Activated naive CD8-positive, alpha-beta T cell treated with anti-CD3 and anti-CD28 coated beads for 36 hours (primary cell): Measurements from ENCODE around the gene NR2C2. TPM values are rescaled to one million over a fixed set of nuclear protein-coding genes. Genes with fewer than 3 reads are reported as not detected.

Source experiments
- DNase-seq: peaks from one replicate; pipeline ENCODE4 v3.0.0; 2021
- H3K27ac Mint-ChIP-seq: one replicate; pipeline ENCODE4 v1.8.0; 2022; ENCODE audit warnings: mild to moderate bottlenecking, moderate library complexity, mixed read lengths
- H3K27me3 Mint-ChIP-seq: one replicate; pipeline ENCODE4 v1.8.0; 2022; ENCODE audit warnings: mild to moderate bottlenecking, mixed read lengths
- H3K36me3 Mint-ChIP-seq: one replicate; pipeline ENCODE4 v1.8.0; 2021; ENCODE audit warnings: mild to moderate bottlenecking, mixed read lengths
- H3K4me1 Mint-ChIP-seq: one replicate; pipeline ENCODE4 v1.8.0; 2021; ENCODE audit warnings: mixed read lengths
- H3K4me3 Mint-ChIP-seq: one replicate; pipeline ENCODE4 v1.8.0; 2022; ENCODE audit warnings: mild to moderate bottlenecking, moderate library complexity, mixed read lengths
- H3K9me3 Mint-ChIP-seq: one replicate; pipeline ENCODE4 v1.8.0; 2022; ENCODE audit warnings: mixed read lengths
- total RNA-seq, 2 experiments: library from RNA; stranded (reverse); gene quantifications; one replicate each; pipeline ENCODE4 v1.2.3, GENCODE V29; 2021

Gene NR2C2
- total RNA-seq, 2 experiments from 2014 or later: 39.1 to 43.1 TPM

DNA sequence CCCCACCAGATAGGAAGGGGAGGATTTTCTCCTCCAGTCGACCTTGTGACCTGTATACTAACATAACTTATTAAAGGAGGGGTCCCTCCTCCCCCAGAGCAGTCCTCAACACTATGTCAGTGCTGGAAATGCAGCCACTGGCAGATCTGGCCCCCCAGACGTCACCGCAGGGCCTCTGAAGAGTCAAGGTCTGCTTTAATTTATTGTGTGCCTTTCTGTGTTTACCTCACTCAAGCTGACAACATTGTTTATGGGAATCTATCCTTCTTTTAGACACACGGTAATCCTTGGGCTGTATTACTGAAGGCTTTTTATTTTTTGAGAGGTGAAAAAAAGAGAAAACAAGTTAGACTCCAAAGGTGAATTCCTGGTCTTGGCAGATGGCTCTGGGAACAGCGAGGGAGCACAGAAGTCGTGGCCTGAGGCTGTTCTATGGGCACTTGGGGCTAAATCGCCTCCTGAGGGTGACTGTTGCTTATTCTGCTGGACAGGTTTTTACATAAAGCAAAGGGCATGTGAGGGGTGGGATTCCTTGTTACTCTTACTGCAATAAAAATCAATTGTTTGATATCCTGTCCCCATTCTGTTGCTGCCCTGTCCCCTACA is 13.5 kb upstream of the NR2C2 start:
- Mint-ChIP-seq H3K27ac (no peak overlapping the region), H3K4me3 (no peak overlapping the region), H3K9me3 (no peaks in the 10 kb centered on the region), H3K36me3 (no peaks in the 10 kb centered on the region), H3K27me3 (no peaks in the 10 kb centered on the region), H3K4me1 (no peaks in the 10 kb centered on the region)
- no peak for DNase-seq

DNA sequence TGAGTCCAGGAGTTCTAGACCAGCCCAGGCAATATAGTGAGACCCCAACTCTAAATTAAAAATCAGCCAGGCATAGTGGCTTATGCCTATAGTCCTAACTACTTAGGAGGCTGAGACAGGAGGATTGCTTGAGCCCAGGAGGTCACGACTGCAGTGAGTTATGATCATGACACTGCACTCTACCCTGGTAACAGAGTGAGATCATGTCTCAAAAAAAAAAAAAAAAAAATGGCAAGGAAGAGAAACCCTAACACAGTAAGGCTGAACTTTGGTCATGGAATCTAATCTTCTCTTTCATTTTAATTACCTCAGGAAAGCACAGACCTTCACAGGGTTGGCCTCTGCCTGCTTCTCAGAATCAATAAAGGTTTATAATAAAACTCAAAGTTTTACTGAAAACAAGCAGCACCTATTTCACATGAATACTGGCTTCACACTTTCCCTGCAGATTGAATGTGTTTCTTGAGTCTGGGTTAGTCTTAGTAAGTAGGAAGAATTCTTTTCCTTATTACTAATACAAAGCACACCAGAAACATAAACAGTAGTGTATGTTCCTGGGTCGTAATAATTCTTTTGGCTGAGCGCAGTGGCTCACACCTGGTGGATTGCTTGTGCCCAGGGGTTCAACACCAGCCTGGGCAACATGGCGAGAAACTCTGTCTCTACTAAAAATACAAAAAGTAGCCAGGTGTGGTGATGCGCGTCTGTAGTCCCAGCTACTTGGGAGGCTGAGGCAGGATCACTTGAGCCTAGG is 11.6 kb upstream of the NR2C2 start:
- Mint-ChIP-seq H3K4me1 (peaks cover 1% of the 10 kb centered on the region), H3K9me3 (no peaks in the 10 kb centered on the region), H3K4me3 (no peak overlapping the region), H3K27ac (no peak overlapping the region), H3K27me3 (no peaks in the 10 kb centered on the region), H3K36me3 (no peaks in the 10 kb centered on the region)
- no peak for DNase-seq

DNA sequence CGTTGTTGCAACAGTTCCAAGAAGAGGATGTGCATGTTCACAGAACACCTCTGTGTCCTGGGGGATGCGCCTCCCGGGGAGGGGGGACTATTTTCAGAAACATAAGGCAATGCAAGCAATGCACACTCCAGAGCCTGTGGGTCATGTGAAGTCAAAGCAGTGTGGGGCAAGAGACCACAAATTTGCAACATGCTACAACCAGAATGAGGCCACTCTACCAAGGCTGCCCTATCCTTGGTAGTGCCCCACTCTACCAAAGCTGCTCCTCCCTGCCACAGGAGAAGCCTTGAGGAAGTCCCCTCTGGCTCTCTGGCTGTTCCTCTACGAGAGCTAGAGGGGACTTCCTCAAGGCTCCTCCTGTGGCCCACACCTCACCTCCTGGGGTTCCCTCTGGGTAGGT is 8.4 kb upstream of the NR2C2 start:
- Mint-ChIP-seq H3K27me3 (no peaks in the 10 kb centered on the region), H3K4me1 (peaks cover 11% of the 10 kb centered on the region), H3K4me3 (no peak overlapping the region), H3K27ac (no peak overlapping the region), H3K36me3 (peaks cover 9% of the 10 kb centered on the region), H3K9me3 (no peaks in the 10 kb centered on the region)
- no peak for DNase-seq

DNA sequence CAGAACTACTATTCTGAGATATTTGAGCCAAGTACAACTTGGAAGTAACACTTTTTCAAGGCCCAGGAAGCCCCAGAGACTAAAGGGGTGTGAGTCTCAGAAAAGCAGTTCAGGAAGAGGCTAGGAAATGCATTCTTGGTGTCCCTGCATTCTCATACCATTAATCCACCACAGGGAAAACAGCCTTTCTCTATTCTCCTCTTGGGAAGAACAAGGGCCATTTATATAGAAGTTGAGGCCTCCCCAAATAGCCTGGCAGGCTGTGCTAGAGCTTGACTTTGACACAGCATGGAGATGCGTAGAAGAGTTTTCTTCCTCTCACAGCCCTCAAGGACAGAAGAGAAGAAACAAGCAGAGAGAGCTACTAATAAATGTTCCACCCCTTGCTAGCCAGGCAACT is 5.5 kb upstream of the NR2C2 start:
- peaks cover 29% of the 10 kb centered on the region for H3K36me3 Mint-ChIP-seq
- H3K27me3 Mint-ChIP-seq: no peaks in the 10 kb centered on the region
- H3K4me3 Mint-ChIP-seq: no peak overlapping the region
- no peaks in the 10 kb centered on the region for H3K9me3 Mint-ChIP-seq
- DNase-seq: no peak
- peaks cover 22% of the 10 kb centered on the region for H3K4me1 Mint-ChIP-seq
- no peak overlapping the region for H3K27ac Mint-ChIP-seq

DNA sequence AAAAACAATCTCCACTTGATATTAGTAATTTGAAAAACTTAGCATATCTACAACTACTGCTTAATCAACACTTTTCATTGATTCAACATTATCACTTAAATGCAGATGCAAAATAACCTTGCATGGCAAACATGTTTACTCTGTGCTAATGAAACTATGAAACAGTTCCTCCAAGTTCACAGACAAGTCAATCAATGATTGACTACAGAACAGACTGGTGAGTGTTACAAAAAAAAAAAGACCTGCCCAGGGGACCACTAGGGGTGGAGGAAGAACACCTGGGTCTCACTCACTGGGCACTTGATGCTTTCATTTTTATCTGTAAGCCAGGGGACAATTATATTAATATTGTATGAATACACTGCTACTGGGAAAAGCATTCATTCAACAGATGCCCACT is 4.3 kb upstream of the NR2C2 start:
- no peaks in the 10 kb centered on the region for H3K27me3 Mint-ChIP-seq
- H3K4me3 Mint-ChIP-seq: no peak overlapping the region

DNA sequence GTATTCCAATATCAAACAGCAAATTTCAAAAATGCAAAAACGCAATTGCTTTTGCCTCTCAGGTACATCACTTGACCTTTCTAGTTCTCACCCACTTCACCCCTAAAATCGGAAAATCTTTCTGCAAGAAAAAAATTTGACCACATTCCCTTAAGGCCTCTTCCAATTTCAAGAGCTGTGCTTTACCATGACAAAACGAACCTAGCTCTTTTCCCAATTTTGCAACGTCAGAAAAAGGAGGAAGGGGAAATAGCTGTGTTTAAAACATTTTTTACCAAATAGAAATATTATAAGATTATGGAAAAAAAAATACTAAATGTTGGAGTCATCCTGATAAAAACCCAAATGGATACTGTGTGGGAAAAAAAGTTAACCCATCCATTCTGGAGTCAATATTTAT is 1.1 kb upstream of the NR2C2 start:
- peaks cover 37% of the 10 kb centered on the region for H3K4me1 Mint-ChIP-seq
- no peaks in the 10 kb centered on the region for H3K9me3 Mint-ChIP-seq
- peaks cover 43% of the 10 kb centered on the region for H3K36me3 Mint-ChIP-seq

More for the DNA sequence above, 4.3 kb upstream of the NR2C2 start:
- H3K4me1 Mint-ChIP-seq: peaks cover 22% of the 10 kb centered on the region
- peaks cover 31% of the 10 kb centered on the region for H3K36me3 Mint-ChIP-seq
- DNase-seq: no peak
- H3K9me3 Mint-ChIP-seq: no peaks in the 10 kb centered on the region
- no peak overlapping the region for H3K27ac Mint-ChIP-seq

DNA sequence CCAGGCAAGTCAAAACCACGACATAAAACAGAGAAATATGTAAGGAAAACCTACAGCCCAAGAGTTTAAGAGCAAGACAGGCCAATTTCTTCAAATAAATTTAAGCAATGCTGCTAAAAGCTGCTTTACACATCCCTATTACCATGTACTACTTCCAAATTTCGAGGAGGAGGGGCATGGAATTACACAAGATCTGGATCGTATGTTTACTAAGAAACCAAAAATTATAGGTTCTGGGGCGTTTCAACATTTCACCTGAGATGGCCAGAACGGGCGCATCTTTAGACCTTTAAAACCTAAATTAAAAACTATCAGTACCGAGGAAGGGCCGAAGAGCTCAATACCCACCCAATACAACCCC is 664 bp upstream of the NR2C2 start:
- H3K9me3 Mint-ChIP-seq: no peaks in the 10 kb centered on the region
- no peaks in the 10 kb centered on the region for H3K27me3 Mint-ChIP-seq
- peak overlapping the region; percentile 95 for H3K4me3 Mint-ChIP-seq
- DNase-seq: no peak
- peaks cover 44% of the 10 kb centered on the region for H3K36me3 Mint-ChIP-seq
- H3K4me1 Mint-ChIP-seq: peaks cover 35% of the 10 kb centered on the region
- peak overlapping the region; percentile 91 for H3K27ac Mint-ChIP-seq

More for the DNA sequence above, 1.1 kb upstream of the NR2C2 start:
- Mint-ChIP-seq H3K27ac (peak overlapping the region; percentile 91), H3K27me3 (no peaks in the 10 kb centered on the region), H3K4me3 (peak overlapping the region; percentile 95)
- DNase-seq: no peak

DNA sequence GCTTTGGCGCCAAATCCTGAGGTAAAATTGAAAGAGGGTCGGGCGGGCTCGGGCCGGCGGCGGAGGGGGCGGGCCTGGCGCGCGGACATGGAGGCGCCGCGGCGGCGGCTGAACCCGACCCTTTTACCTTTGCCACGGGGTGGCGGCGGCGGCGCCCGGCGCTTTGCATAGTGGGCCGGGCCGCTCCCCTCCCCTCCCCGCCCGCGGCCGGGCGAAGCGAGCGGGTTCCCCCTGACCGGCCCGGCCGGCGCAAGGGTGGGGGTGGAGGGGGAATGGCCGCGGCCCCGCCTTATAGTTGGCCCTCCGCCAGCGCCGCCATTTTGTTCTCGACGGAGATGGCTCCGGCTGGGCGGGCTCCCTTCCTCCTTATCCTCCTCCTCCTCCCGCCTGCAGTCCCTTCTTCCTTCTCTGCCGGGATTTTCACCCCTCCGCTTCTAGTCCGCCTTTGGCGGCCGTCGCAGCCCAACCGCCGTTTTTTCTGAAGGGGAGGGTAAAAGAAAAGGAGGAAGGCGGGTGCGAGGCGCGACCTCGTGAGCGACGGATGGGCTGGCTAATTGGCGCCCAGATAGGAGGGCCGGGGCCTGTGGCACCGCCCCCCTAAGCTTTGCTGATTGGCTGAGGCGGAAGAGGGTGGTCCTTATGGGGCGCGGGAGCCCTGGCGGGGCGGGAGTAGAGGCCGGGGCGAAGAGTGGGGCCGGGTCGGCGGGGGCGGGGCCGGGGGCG is 664 bp downstream of the NR2C2 start:
- Mint-ChIP-seq H3K36me3 (peaks cover 43% of the 10 kb centered on the region), H3K4me3 (peak overlapping the region; percentile 99), H3K27ac (peak overlapping the region; percentile 100), H3K4me1 (peaks cover 39% of the 10 kb centered on the region), H3K9me3 (no peaks in the 10 kb centered on the region), H3K27me3 (no peaks in the 10 kb centered on the region)
- DNase-seq: peak; percentile 96

DNA sequence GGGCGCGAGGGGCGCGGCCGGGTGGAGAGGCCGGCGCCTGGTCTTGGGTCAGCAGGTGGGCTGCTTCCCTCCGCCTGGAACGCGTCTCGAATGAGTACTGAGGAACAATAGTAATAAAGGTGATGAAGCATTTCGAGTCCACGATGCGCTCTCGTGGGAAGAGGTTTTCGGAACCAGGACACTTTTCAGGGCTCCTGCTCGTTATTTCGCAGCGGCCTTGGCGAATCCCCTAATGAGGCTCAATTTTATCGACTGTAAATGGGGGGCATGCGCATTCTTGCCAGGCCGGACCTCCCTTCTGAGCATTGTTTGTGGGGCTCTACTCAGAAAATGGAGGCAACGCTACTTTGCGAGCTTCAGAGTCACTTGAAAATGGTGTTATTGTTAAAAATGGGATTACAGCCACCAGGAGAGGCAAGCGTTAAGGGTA is 1.2 kb downstream of the NR2C2 start:
- peak overlapping the region; percentile 99 for H3K4me3 Mint-ChIP-seq
- no peaks in the 10 kb centered on the region for H3K27me3 Mint-ChIP-seq
- H3K36me3 Mint-ChIP-seq: peaks cover 39% of the 10 kb centered on the region

DNA sequence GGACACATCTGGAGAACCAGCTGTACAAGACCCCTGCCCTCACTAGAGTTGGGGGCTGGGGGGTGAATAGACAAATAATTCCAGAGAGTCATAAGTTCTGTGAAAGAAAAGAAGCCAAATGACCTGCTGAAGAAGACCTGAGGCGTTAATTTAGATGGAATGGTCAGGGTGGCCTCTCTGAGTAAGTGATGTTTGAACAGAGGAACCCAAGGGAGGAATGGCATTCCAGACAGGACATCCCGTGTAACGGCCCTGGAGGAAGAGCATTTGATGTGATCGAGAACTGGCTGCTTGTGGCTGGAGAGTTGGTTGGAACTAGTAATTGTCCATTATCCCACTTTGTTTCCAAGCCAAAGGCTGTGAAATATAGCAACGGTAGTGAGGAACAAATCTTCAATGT is 1.7 kb downstream of the NR2C2 start:
- peak overlapping the region; percentile 99 for H3K4me3 Mint-ChIP-seq
- H3K4me1 Mint-ChIP-seq: peaks cover 34% of the 10 kb centered on the region
- no peak for DNase-seq
- H3K27me3 Mint-ChIP-seq: no peaks in the 10 kb centered on the region
- no peaks in the 10 kb centered on the region for H3K9me3 Mint-ChIP-seq
- peak overlapping the region; percentile 100 for H3K27ac Mint-ChIP-seq
- peaks cover 40% of the 10 kb centered on the region for H3K36me3 Mint-ChIP-seq

More for the DNA sequence above, 1.2 kb downstream of the NR2C2 start:
- no peak for DNase-seq
- peak overlapping the region; percentile 100 for H3K27ac Mint-ChIP-seq
- H3K9me3 Mint-ChIP-seq: no peaks in the 10 kb centered on the region
- peaks cover 38% of the 10 kb centered on the region for H3K4me1 Mint-ChIP-seq

DNA sequence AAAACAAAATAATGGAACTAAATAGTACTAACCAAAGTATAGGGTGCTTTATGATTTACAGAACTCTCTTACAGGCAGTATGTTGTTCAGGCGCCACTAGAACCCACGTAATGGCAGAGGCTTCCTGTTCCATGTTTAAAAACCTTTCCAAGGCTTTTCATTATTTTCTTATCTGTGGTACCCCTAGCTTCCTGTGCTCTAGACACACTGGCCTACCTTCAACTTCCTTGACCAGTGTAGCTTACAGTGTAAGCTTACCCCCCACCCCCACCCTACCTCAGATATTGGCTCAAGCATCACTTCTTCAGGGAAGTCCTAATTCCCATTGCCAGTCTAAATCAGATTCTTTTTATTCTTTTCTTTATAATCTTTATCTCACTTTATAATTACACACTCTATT is 2.9 kb downstream of the NR2C2 start:
- H3K27me3 Mint-ChIP-seq: no peaks in the 10 kb centered on the region
- no peak overlapping the region for H3K27ac Mint-ChIP-seq
- peaks cover 33% of the 10 kb centered on the region for H3K36me3 Mint-ChIP-seq
- no peak for DNase-seq
- no peaks in the 10 kb centered on the region for H3K9me3 Mint-ChIP-seq
- peaks cover 39% of the 10 kb centered on the region for H3K4me1 Mint-ChIP-seq
- H3K4me3 Mint-ChIP-seq: no peak overlapping the region

DNA sequence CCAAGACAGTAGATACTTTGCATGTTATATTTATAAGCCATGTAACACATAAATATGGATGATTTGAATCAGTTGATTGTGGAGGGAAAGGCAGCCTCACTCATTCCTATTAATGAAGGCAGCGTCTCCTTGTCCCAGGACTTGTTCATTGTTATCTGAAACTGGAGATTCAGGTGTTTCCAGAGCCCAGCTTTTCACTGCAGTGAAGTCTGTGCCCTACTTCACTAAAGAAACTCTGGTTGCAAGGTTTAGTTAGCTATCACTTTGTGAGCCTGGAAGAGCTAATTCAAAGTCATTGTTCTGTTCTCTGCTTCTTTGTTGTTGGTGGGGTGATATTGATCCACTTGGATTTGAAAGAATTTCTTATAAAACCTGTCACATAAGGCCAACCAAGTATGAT is 9.8 kb downstream of the NR2C2 start:
- H3K4me3 Mint-ChIP-seq: no peak overlapping the region
- H3K27ac Mint-ChIP-seq: no peak overlapping the region
- no peaks in the 10 kb centered on the region for H3K27me3 Mint-ChIP-seq
- H3K36me3 Mint-ChIP-seq: peaks cover 26% of the 10 kb centered on the region
- H3K4me1 Mint-ChIP-seq: peaks cover 57% of the 10 kb centered on the region
- no peaks in the 10 kb centered on the region for H3K9me3 Mint-ChIP-seq
- DNase-seq: no peak

DNA sequence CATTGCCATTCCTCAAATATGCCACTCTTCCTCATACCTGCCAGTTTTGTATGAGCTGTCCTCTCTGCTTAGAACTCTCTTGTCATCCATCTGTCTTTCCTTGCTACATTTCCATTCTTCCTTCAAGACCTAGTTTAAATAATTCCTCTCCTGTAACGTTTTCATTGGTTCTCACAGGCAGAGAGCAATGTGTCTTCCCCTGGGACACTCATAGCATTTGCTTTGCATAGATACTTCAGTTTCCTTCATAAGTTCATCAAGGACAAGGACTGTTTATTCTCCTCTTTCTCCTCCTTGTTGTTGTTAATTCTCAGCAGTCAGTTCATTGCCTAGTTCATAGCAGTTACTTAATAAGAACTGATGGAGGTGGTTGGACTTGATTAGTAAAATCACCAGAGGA is 10.5 kb downstream of the NR2C2 start:
- no peak for DNase-seq
- Mint-ChIP-seq H3K27me3 (no peaks in the 10 kb centered on the region), H3K9me3 (no peaks in the 10 kb centered on the region), H3K36me3 (peaks cover 29% of the 10 kb centered on the region), H3K27ac (peak overlapping the region; percentile 0), H3K4me1 (peaks cover 53% of the 10 kb centered on the region), H3K4me3 (no peak overlapping the region)

DNA sequence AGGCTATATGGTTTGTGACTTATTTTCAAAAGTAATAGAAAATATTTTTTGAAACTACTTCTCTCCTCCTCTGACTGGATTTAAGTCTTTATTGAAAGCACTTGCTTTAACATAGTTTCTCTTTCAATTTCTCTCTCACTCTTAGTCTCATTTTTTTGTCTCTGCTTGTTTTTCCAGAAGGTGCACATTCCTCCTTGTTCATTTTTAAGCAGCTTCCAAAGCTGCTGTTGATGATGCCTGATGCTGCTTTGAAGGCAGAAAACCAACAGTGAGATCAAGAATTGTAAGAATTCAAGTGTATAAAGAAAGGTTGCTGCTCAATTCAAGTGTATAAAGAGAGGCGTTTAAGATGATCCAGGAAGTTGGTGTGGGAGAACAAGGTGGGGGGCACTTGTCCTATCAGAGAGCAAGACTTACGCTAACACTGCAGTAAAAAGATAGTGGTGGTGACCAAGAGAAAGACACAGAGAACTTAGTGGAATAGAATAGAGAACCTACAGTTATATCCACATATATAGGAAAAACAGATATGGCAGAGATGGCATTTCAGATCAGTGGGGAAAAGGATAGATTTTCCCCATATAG is 12.1 kb downstream of the NR2C2 start:
- H3K9me3 Mint-ChIP-seq: no peaks in the 10 kb centered on the region
- peaks cover 27% of the 10 kb centered on the region for H3K36me3 Mint-ChIP-seq
- peak overlapping the region; percentile 91 for H3K27ac Mint-ChIP-seq
- peak overlapping the region; percentile 73 for H3K4me3 Mint-ChIP-seq
- no peaks in the 10 kb centered on the region for H3K27me3 Mint-ChIP-seq
- no peak for DNase-seq
- H3K4me1 Mint-ChIP-seq: peaks cover 54% of the 10 kb centered on the region

DNA sequence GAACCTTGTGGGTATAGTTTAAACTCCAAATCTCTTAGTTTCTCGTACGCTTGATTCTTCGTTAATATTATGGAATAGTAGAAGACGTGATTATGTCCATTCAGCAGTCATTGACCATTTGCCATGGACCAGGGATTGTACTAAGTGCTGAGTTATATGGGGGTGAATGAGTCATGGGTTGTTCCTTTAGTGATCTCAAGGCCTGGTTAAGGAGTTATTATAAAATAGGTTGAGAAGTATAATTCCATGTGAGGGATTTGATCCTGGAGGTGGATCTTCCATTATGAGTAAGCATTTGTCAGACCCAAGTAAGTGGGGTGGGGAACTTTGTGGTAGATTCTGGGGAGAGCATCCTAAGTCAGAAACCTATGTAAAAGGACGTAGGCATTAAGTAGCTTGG is 15.4 kb downstream of the NR2C2 start:
- no peak overlapping the region for H3K27ac Mint-ChIP-seq
- peaks cover 7% of the 10 kb centered on the region for H3K9me3 Mint-ChIP-seq
- peaks cover 28% of the 10 kb centered on the region for H3K4me1 Mint-ChIP-seq
- no peaks in the 10 kb centered on the region for H3K27me3 Mint-ChIP-seq
- no peak overlapping the region for H3K4me3 Mint-ChIP-seq
- H3K36me3 Mint-ChIP-seq: peaks cover 40% of the 10 kb centered on the region
- no peak for DNase-seq
